HG03103 (cell line): ENCODE measurements around the gene CCDC196.
"Not testable (repeated sequence)": the region's sequence is repeated elsewhere in the genome, so short reads cannot be mapped to it uniquely, and the experiment has no call there.

ENCODE experiments used
- ATAC-seq: cut with Tn5 transposase; IDR thresholded peaks from one replicate; pipeline ENCODE4 v1.9.1; 2021; ENCODE audit warnings: low read depth; ENCODE audit not compliant: unreplicated experiment

Gene CCDC196

GRCh38 chr14:66545751-66546150 is 59.6 kb downstream of the CCDC196 start:
- not testable (repeated sequence) for ATAC-seq
